GM12878 (cell line): Measurements from ENCODE around the gene NAV2. TPM values are rescaled to one million over a fixed set of nuclear protein-coding genes. Genes with fewer than 3 reads are reported as not detected.

ENCODE experiments used
- ATAC-seq: fragments of 200-7000 bp; cut with Tn5 transposase; 3 replicates; pipeline ENCODE4 v1.9.1; 2020; ENCODE audit warnings: mild to moderate bottlenecking, moderate library complexity
- BruUV-seq: library from RNA; stranded (reverse); fragments of 400-500 nt; replicated peaks from 2 replicates; lab custom pipeline; 2021; lab: Mats Ljungman, UMichigan
- CTCF ChIA-PET: fragments of 300-600 bp; sonication (Branson Sonifier 250); formaldehyde crosslinking; extraction: SDS; loops from one replicate; lab custom pipeline; 2021; ENCODE audit warnings: inconsistent platforms; lab: Yijun Ruan, JAX
- POLR2A ChIA-PET: fragments of 350-600 bp; formaldehyde crosslinking; extraction: SDS; loops from one replicate; lab custom pipeline; 2021; ENCODE audit warnings: inconsistent platforms; lab: Charles Lee
- RAD21 ChIA-PET: fragments of 300-600 bp; sonication (Branson Sonifier 250); formaldehyde crosslinking; loops from one replicate; lab custom pipeline; 2023; ENCODE audit warnings: antibody characterized with exemption; ENCODE audit not compliant: unreplicated experiment; lab: Charles Lee
- SMC1A ChIA-PET: fragments of 300-600 bp; sonication (Branson Sonifier 250); formaldehyde crosslinking; loops from one replicate; lab custom pipeline; 2023; ENCODE audit not compliant: unreplicated experiment, uncharacterized antibody; lab: Charles Lee
- DNase-seq: peaks from one replicate; pipeline ENCODE4 v3.0.0-alpha.2; 2011; ENCODE audit warnings: low read depth, low spot score
- FAIRE-seq: peaks from 3 replicates; lab custom pipeline; 2011; peaks lifted over from hg19 to GRCh38; lab: Jason Lieb, UNC
- H2AFZ ChIP-seq: 2 replicates; pipeline ENCODE4 v1.6.0; 2011; ENCODE audit warnings: low read depth, low read length, control low read depth; ENCODE audit not compliant: control insufficient read depth
- H3K27ac ChIP-seq: 2 replicates; pipeline ENCODE4 v1.5.1; 2011; ENCODE audit warnings: control low read depth; ENCODE audit not compliant: control insufficient read depth, insufficient read depth
- H3K27me3 ChIP-seq, 2 experiments: replicated peaks in 1 of 2; 2 replicates each; pipeline versions ENCODE4 v1.6.0 to v1.6.1; 2011; ENCODE audit warnings: low read length in 1 of 2; ENCODE audit not compliant: control insufficient read depth in 2 of 2, insufficient read depth in 2 of 2
- H3K36me3 ChIP-seq, 2 experiments: 2 replicates each; pipeline ENCODE4 v1.5.1; 2011; ENCODE audit warnings: low read length in 1 of 2; ENCODE audit not compliant: control insufficient read depth in 2 of 2, insufficient read depth in 2 of 2
- H3K4me1 ChIP-seq: 2 replicates; pipeline ENCODE4 v1.6.1; 2011; ENCODE audit warnings: mild to moderate bottlenecking, low read length, moderate library complexity, mixed read lengths; ENCODE audit not compliant: control insufficient read depth, insufficient read depth
- H3K4me2 ChIP-seq: 2 replicates; pipeline ENCODE4 v1.6.0; 2011; ENCODE audit warnings: control low read depth; ENCODE audit not compliant: control insufficient read depth, insufficient read depth
- H3K4me3 ChIP-seq: fragments of 200-600 bp; sonication (generic); 2 replicates; pipeline ENCODE4 v1.5.1; 2016
- H3K79me2 ChIP-seq: 2 replicates; pipeline ENCODE4 v1.6.0; 2011; ENCODE audit warnings: low read length; ENCODE audit not compliant: control insufficient read depth, insufficient read depth
- H3K9ac ChIP-seq: 2 replicates; pipeline ENCODE4 v1.8.0; 2011; ENCODE audit warnings: low read length, control low read depth, mixed read lengths; ENCODE audit not compliant: control insufficient read depth, insufficient read depth
- H3K9me3 ChIP-seq: replicated peaks from 3 replicates; pipeline ENCODE4 v1.5.1; 2011; ENCODE audit warnings: mild to moderate bottlenecking, low read length; ENCODE audit not compliant: control insufficient read depth, insufficient read depth
- H4K20me1 ChIP-seq: 2 replicates; pipeline ENCODE4 v1.6.0; 2011; ENCODE audit not compliant: control insufficient read depth, insufficient read depth
- MEF2A ChIP-seq: IDR thresholded peaks from 2 replicates; pipeline ENCODE4 v1.6.1; 2011; ENCODE audit warnings: low read depth, mild to moderate bottlenecking, low read length, moderate library complexity; ENCODE audit not compliant: insufficient read depth
- MLLT1 ChIP-seq: fragments of 450-650 bp; IDR thresholded peaks from 2 replicates; pipeline ENCODE4 v1.6.1; 2016; ENCODE audit warnings: mild to moderate bottlenecking
- MXI1 ChIP-seq: fragments of 150-350 bp; IDR thresholded peaks from 2 replicates; pipeline ENCODE4 v1.6.1; 2011; ENCODE audit warnings: low read depth, mild to moderate bottlenecking, inconsistent platforms, low read length, improper control_type of control experiment
- ZNF274 ChIP-seq: IDR thresholded peaks from one replicate; pipeline ENCODE4 v1.8.0; 2011; ENCODE audit not compliant: insufficient read length, insufficient read depth
- whole genome bisulfite sequencing: methylation state at CpG from one replicate; pipeline ENCODE4 v1.1.6; 2016; ENCODE audit warnings: low lambda C conversion rate; ENCODE audit not compliant: insufficient replicate concordance, insufficient coverage; ENCODE audit errors: missing lambda C conversion rate; 5-methylcytosine and 5-hydroxymethylcytosine counted together
- in situ Hi-C: fragments of 300-500 bp; cut with MboI; formaldehyde crosslinking; loops from 9 replicates; pipeline ENCODE4 v1.14.3; 2018; ENCODE audit warnings: mixed read lengths
- intact Hi-C: fragments of 100-400 bp; cut with micrococcal nuclease; formaldehyde crosslinking; loops from one replicate; pipeline ENCODE4 v1.14.2; 2022; ENCODE audit not compliant: unreplicated experiment
- polyA plus RNA-seq, 11 experiments: library from polyadenylated mRNA; depleted of rRNA in 4 of 11; unstranded in 6 of 11; stranded (reverse) in 5 of 11; fragments of >200 nt; fragmentation: Nextera tagmentation in 4 of 11; fragmentation: Illumina TruSeq in 1 of 11; extraction: Ambion mirVana in 4 of 11; extraction: Trizol in 1 of 11; gene quantifications; 1 replicate in 1 of 11; 2 replicates in 10 of 11; pipeline versions ENCODE4 v1.2.1 to v1.2.3, GENCODE V29; 2011 to 2016; ENCODE audit warnings: inconsistent platforms in 2 of 11, missing spikeins in 2 of 11, low read depth in 1 of 11
- total RNA-seq, 4 experiments: library from RNA; depleted of rRNA in 3 of 4; stranded (reverse); fragments of >200 nt in 3 of 4; fragmentation: Illumina TruSeq in 1 of 4; extraction: Trizol in 1 of 4; gene quantifications; 2 replicates each; pipeline versions ENCODE4 v1.2.1 to v1.2.3, GENCODE V29; 2013 to 2021
- TF ChIP-seq, protein P1 (sequence below): IDR thresholded peaks from 2 replicates; pipeline ENCODE4 v1.6.1; 2012; ENCODE audit warnings: improper control_type of control experiment, low read depth, low read length; ENCODE audit not compliant: insufficient replicate concordance

NAV2 gene
- total and polyA plus RNA-seq, 10 of the 15 experiments (the other 5 are each of a cell fraction or from before 2014, with no cell fraction given), result 0.35 to 6.1 (median 1.1) TPM

- ChIA-PET POLR2A (no interaction called here), SMC1A (interaction anchor here (1.2 kb wide), 1 partner anchor 29 kb away, joined by 3 read pairs; no protein-coding TSS in a partner anchor), RAD21 (no interaction called here), CTCF (no interaction called here)
- no peaks in the 10 kb centered on the region; a peak in 1 of 4 replicates for H3K27me3 ChIP-seq
- FAIRE-seq (no peak), ATAC-seq (no peak), DNase-seq (no peak)
- H3K79me2 ChIP-seq, result no peaks in the 10 kb centered on the region
- TF ChIP-seq MXI1, result no peak
- TF ChIP-seq MEF2A, result no peak
- no peak for TF ChIP-seq ZNF274
- no peak for TF ChIP-seq MLLT1
- TF ChIP-seq, protein P1, sequence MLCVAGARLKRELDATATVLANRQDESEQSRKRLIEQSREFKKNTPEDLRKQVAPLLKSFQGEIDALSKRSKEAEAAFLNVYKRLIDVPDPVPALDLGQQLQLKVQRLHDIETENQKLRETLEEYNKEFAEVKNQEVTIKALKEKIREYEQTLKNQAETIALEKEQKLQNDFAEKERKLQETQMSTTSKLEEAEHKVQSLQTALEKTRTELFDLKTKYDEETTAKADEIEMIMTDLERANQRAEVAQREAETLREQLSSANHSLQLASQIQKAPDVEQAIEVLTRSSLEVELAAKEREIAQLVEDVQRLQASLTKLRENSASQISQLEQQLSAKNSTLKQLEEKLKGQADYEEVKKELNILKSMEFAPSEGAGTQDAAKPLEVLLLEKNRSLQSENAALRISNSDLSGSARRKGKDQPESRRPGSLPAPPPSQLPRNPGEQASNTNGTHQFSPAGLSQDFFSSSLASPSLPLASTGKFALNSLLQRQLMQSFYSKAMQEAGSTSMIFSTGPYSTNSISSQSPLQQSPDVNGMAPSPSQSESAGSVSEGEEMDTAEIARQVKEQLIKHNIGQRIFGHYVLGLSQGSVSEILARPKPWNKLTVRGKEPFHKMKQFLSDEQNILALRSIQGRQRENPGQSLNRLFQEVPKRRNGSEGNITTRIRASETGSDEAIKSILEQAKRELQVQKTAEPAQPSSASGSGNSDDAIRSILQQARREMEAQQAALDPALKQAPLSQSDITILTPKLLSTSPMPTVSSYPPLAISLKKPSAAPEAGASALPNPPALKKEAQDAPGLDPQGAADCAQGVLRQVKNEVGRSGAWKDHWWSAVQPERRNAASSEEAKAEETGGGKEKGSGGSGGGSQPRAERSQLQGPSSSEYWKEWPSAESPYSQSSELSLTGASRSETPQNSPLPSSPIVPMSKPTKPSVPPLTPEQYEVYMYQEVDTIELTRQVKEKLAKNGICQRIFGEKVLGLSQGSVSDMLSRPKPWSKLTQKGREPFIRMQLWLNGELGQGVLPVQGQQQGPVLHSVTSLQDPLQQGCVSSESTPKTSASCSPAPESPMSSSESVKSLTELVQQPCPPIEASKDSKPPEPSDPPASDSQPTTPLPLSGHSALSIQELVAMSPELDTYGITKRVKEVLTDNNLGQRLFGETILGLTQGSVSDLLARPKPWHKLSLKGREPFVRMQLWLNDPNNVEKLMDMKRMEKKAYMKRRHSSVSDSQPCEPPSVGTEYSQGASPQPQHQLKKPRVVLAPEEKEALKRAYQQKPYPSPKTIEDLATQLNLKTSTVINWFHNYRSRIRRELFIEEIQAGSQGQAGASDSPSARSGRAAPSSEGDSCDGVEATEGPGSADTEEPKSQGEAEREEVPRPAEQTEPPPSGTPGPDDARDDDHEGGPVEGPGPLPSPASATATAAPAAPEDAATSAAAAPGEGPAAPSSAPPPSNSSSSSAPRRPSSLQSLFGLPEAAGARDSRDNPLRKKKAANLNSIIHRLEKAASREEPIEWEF, result no peak
- intact Hi-C loops, result no loop called here
- no peak overlapping the region for H3K4me2 ChIP-seq
- H4K20me1 ChIP-seq, result no peaks in the 10 kb centered on the region
- in situ Hi-C loops, result no loop called here
- no peaks in the 10 kb centered on the region for H3K4me1 ChIP-seq
- no peaks in the 10 kb centered on the region for H3K9me3 ChIP-seq
- 54% methylated on average over 7 of the region's 7 CpGs for WGBS
- no peak overlapping the region for H3K9ac ChIP-seq
- BruUV-seq, result no TSS peak
- H2AFZ ChIP-seq, result no peak overlapping the region
- no peak overlapping the region for H3K4me3 ChIP-seq
- H3K27ac ChIP-seq, result no peak overlapping the region
- H3K36me3 ChIP-seq, result no peaks in the 10 kb centered on the region
Measured at GRCh38 chr11:20103281-20103680, 390.6 kb downstream of the NAV2 start.
